Measurements from ENCODE around the gene CCNJL. TPM values are rescaled to one million over a fixed set of nuclear protein-coding genes. Genes with fewer than 3 reads are reported as not detected.

Gene CCNJL
- total RNA-seq, 1 donor from 2014 or later = 5.6 TPM

- no peaks in the 10 kb centered on the region for H3K36me3 ChIP-seq
- no peaks in the 10 kb centered on the region for H3K27me3 ChIP-seq
- no peak overlapping the region for H3K27ac ChIP-seq
- H3K4me1 ChIP-seq = no peaks in the 10 kb centered on the region
- H3K4me3 ChIP-seq = no peak overlapping the region
- intact Hi-C loops (cut with DNase I) = no loop called here
- no peaks in the 10 kb centered on the region for H3K9me3 ChIP-seq
- TF ChIP-seq CTCF (IDR thresholded peaks at IDR 0.05) = no peak
- no peak for TF ChIP-seq POLR2A (IDR thresholded peaks at IDR 0.05)
- no peak for TF ChIP-seq POLR2AphosphoS5 (IDR thresholded peaks at IDR 0.05; ENCODE audit: insufficient read depth in 1 of 2, low read depth in 1 of 2)
- DNase-seq (ENCODE audit: extremely low spot score in 2 of 2) = no peak
Observed at GRCh38 chr5:160233215-160233614, 79.1 kb downstream of the CCNJL start.

GRCh38 chr5:160231783-160232342 lies 80.5 kb downstream of the CCNJL start:
- Histone ChIP-seq H3K4me3 (no peak overlapping the region), H3K4me1 (no peaks in the 10 kb centered on the region), H3K27ac (no peak overlapping the region), H3K36me3 (no peaks in the 10 kb centered on the region), H3K9me3 (no peaks in the 10 kb centered on the region), H3K27me3 (no peaks in the 10 kb centered on the region)
- intact Hi-C loops (cut with DNase I) = no loop called here
- no peak for TF ChIP-seq POLR2AphosphoS5 (IDR thresholded peaks at IDR 0.05; ENCODE audit: insufficient read depth in 1 of 2, low read depth in 1 of 2)
- TF ChIP-seq POLR2A (IDR thresholded peaks at IDR 0.05) = no peak
- no peak for TF ChIP-seq CTCF (IDR thresholded peaks at IDR 0.05)
- no peak for DNase-seq (ENCODE audit: extremely low spot score in 2 of 2)

GRCh38 chr5:160230686-160231527 lies 81.5 kb downstream of the CCNJL start:
- Histone ChIP-seq H3K36me3 (no peaks in the 10 kb centered on the region), H3K9me3 (no peaks in the 10 kb centered on the region), H3K27ac (no peak overlapping the region), H3K4me1 (no peaks in the 10 kb centered on the region), H3K27me3 (no peaks in the 10 kb centered on the region), H3K4me3 (no peak overlapping the region)
- no peak for DNase-seq (ENCODE audit: extremely low spot score in 2 of 2)
- no peak for TF ChIP-seq POLR2A (IDR thresholded peaks at IDR 0.05)
- no peak for TF ChIP-seq POLR2AphosphoS5 (IDR thresholded peaks at IDR 0.05; ENCODE audit: insufficient read depth in 1 of 2, low read depth in 1 of 2)
- no peak for TF ChIP-seq CTCF (IDR thresholded peaks at IDR 0.05)
- intact Hi-C loops (cut with DNase I) = no loop called here

- TF ChIP-seq CTCF (IDR thresholded peaks at IDR 0.05) (no peak), POLR2A (IDR thresholded peaks at IDR 0.05) (no peak), POLR2AphosphoS5 (IDR thresholded peaks at IDR 0.05; ENCODE audit: insufficient read depth in 1 of 2, low read depth in 1 of 2) (no peak)
- Histone ChIP-seq H3K36me3 (no peaks in the 10 kb centered on the region), H3K27ac (no peak within 1 kb of the TSS), H3K4me1 (no peaks in the 10 kb centered on the region), H3K27me3 (no peaks in the 10 kb centered on the region), H3K4me3 (no peak within 1 kb of the TSS), H3K9me3 (no peaks in the 10 kb centered on the region)
- DNase-seq (ENCODE audit: extremely low spot score in 2 of 2) = no peak
- intact Hi-C loops (cut with DNase I) = no loop called here
Observed at GRCh38 chr5:160229190-160229742, 83.1 kb downstream of the CCNJL start, which contains the start of gene FABP6. TSS of gene FABP6 (plus strand) at chr5:160229506. CDS start at chr5:160229558, 52 bp downstream.

Data from vagina (tissue), 2 donors.